HepG2 (cell line): ENCODE measurements around the gene DRD1. TPM values are rescaled to one million over a fixed set of nuclear protein-coding genes. Genes with fewer than 3 reads are reported as not detected.

Experiments used
- ATAC-seq: fragments of 200-7000 bp; cut with Tn5 transposase; 3 replicates; pipeline ENCODE4 v1.9.1; 2020; ENCODE audit warnings: mild to moderate bottlenecking, moderate library complexity
- BruUV-seq: library from RNA; stranded (reverse); fragments of 400-500 nt; replicated peaks from 2 replicates; lab custom pipeline; 2021; lab: Mats Ljungman, UMichigan
- CTCF ChIA-PET: fragments of 300-600 bp; formaldehyde crosslinking; extraction: SDS; loops from one replicate; lab custom pipeline; 2021; ENCODE audit warnings: low total read pairs, inconsistent platforms, low intra/inter-chr PET ratio; lab: Yijun Ruan, JAX
- POLR2A ChIA-PET: fragments of 350-600 bp; sonication (Branson Sonifier 250); formaldehyde crosslinking; loops from one replicate; lab custom pipeline; 2020; ENCODE audit warnings: antibody characterized with exemption, inconsistent platforms; lab: Yijun Ruan, JAX
- DNase-seq: peaks from one replicate; pipeline ENCODE4 v3.0.0-alpha.2; 2015; ENCODE audit warnings: low spot score
- FAIRE-seq: peaks from 3 replicates; lab custom pipeline; 2011; peaks lifted over from hg19 to GRCh38; lab: Jason Lieb, UNC
- H2AFZ ChIP-seq: one replicate; pipeline ENCODE4 v1.6.1; 2011; ENCODE audit warnings: low read length, inconsistent platforms
- H3K27ac ChIP-seq: fragments of 300-600 bp; 3 replicates; pipeline ENCODE4 v1.8.0; 2011; ENCODE audit warnings: mixed run types, mild to moderate bottlenecking, mixed read lengths, low read length, inconsistent platforms; ENCODE audit not compliant: insufficient read depth; ENCODE audit errors: extremely low read length
- H3K27me3 ChIP-seq, 2 experiments: fragments of 200-600 bp in 1 of 2; 2 replicates in 1 of 2; 3 replicates in 1 of 2; pipeline versions ENCODE4 v1.6.0 to v1.8.0; 2011; ENCODE audit warnings: low read length in 2 of 2, mild to moderate bottlenecking in 2 of 2, moderate library complexity in 2 of 2, inconsistent platforms in 1 of 2; ENCODE audit not compliant: insufficient read depth in 2 of 2, control insufficient read depth in 1 of 2
- H3K36me3 ChIP-seq, 2 experiments: fragments of 200-600 bp in 1 of 2; replicated peaks in 1 of 2; 2 replicates in 1 of 2; 3 replicates in 1 of 2; pipeline versions ENCODE4 v1.5.1 to v1.8.0; 2011; ENCODE audit warnings: low read length in 2 of 2, inconsistent platforms in 1 of 2; ENCODE audit not compliant: insufficient read depth in 2 of 2, control insufficient read depth in 1 of 2
- H3K4me1 ChIP-seq: 2 replicates; pipeline ENCODE4 v1.5.1; 2012; ENCODE audit warnings: low read length, inconsistent platforms; ENCODE audit not compliant: insufficient read depth
- H3K4me2 ChIP-seq: 2 replicates; pipeline ENCODE4 v1.6.0; 2011; ENCODE audit warnings: low read depth, low read length, inconsistent platforms
- H3K4me3 ChIP-seq, 3 experiments: fragments of 200-600 bp in 1 of 3; sonication (generic), shearing (Covaris generic) in 1 of 3; replicated peaks in 1 of 3; 2 replicates each; pipeline ENCODE4 v1.5.1; 2011 to 2016; ENCODE audit warnings: low read length in 3 of 3, inconsistent platforms in 2 of 3, low read depth in 2 of 3, mild to moderate bottlenecking in 2 of 3, control low read depth in 1 of 3, mixed read lengths in 1 of 3; ENCODE audit not compliant: insufficient read depth in 1 of 3
- H3K79me2 ChIP-seq: one replicate; pipeline ENCODE4 v1.6.1; 2011; ENCODE audit warnings: low read length, inconsistent platforms; ENCODE audit not compliant: insufficient read depth
- H3K9ac ChIP-seq: 2 replicates; pipeline ENCODE4 v1.6.0; 2011; ENCODE audit warnings: mild to moderate bottlenecking, low read depth, low read length, inconsistent platforms; ENCODE audit not compliant: insufficient read depth
- H3K9me3 ChIP-seq: 2 replicates; pipeline ENCODE4 v1.5.1; 2012; ENCODE audit warnings: mild to moderate bottlenecking, low read length
- H4K20me1 ChIP-seq: 2 replicates; pipeline ENCODE4 v1.6.0; 2011; ENCODE audit warnings: inconsistent platforms, mild to moderate bottlenecking, low read length, moderate library complexity; ENCODE audit not compliant: insufficient read depth
- ELF4 ChIP-seq: sonication (generic); formaldehyde crosslinking; IDR thresholded peaks from 2 replicates; pipeline ENCODE4 v1.5.0; 2020; ENCODE audit warnings: missing genetic modification reagents, mild to moderate bottlenecking, moderate library complexity, borderline replicate concordance
- GABPA ChIP-seq, 2 experiments: IDR thresholded peaks; 2 replicates each; pipeline ENCODE4 v1.6.1; 2011 to 2016; ENCODE audit warnings: low read depth in 2 of 2, low read length in 1 of 2, missing biosample characterization in 1 of 2, missing genetic modification characterization in 1 of 2
- IRF2 ChIP-seq: IDR thresholded peaks from 2 replicates; pipeline ENCODE4 v1.6.1; 2018; ENCODE audit warnings: missing genetic modification reagents, missing compliant biosample characterization
- MIER3 ChIP-seq: IDR thresholded peaks from 2 replicates; pipeline ENCODE4 v1.6.1; 2016; ENCODE audit warnings: missing compliant biosample characterization, borderline replicate concordance
- SRSF9 ChIP-seq: fragments of 200-400 bp; formaldehyde crosslinking; IDR thresholded peaks from 2 replicates; pipeline ENCODE4 v1.6.1; 2018; ENCODE audit warnings: borderline replicate concordance, mild to moderate bottlenecking, low read depth, low read length; ENCODE audit not compliant: insufficient read depth, poor library complexity, severe bottlenecking
- ZNF44 ChIP-seq: sonication (generic); formaldehyde crosslinking; IDR thresholded peaks from 2 replicates; pipeline ENCODE4 v1.5.1; 2020; ENCODE audit warnings: mild to moderate bottlenecking, missing genetic modification reagents
- ZNF446 ChIP-seq: sonication (generic); formaldehyde crosslinking; IDR thresholded peaks from 2 replicates; pipeline ENCODE4 v1.5.0; 2020; ENCODE audit warnings: mild to moderate bottlenecking, missing genetic modification reagents
- ZNF761 ChIP-seq: sonication (generic); formaldehyde crosslinking; conservative IDR thresholded peaks from 2 replicates; pipeline ENCODE4 v1.4.0; 2020; ENCODE audit warnings: mild to moderate bottlenecking, missing genetic modification reagents
- WGBS: methylation state at CpG from one replicate; pipeline ENCODE4 v1.1.6; 2017; ENCODE audit warnings: low lambda C conversion rate; 5-methylcytosine and 5-hydroxymethylcytosine counted together
- in situ Hi-C: cut with HindIII; loops from 2 replicates; pipeline ENCODE4 v1.10.0; 2017; ENCODE audit warnings: low pct_unique_long_range_greater_than_20kb; ENCODE audit not compliant: extremely low pct_ligation_motif_present
- intact Hi-C: fragments of 100-400 bp; cut with micrococcal nuclease; formaldehyde crosslinking; loops from one replicate; pipeline ENCODE4 v1.10.0; 2022; ENCODE audit not compliant: unreplicated experiment
- polyA plus RNA-seq, 8 experiments: library from polyadenylated mRNA; depleted of rRNA in 3 of 8; stranded (reverse) in 7 of 8; unstranded in 1 of 8; fragments of >200 nt; fragmentation: Illumina TruSeq in 4 of 8; extraction: Trizol in 4 of 8; gene quantifications; 2 replicates each; pipeline versions ENCODE4 v1.2.1 to v1.2.3, GENCODE V29; 2011 to 2016; ENCODE audit warnings: low read depth in 4 of 8, missing spikeins in 1 of 8, mixed read lengths in 1 of 8; ENCODE audit not compliant: insufficient read depth in 1 of 8
- total RNA-seq, 5 experiments: library from RNA; depleted of rRNA; stranded (reverse); fragments of >200 nt; fragmentation: Illumina TruSeq; extraction: Trizol; gene quantifications; 2 replicates each; pipeline ENCODE4 v1.2.3, GENCODE V29; 2016; ENCODE audit warnings: low read depth in 1 of 5
- TF ChIP-seq, protein P1 (sequence below): sonication (generic); formaldehyde crosslinking; IDR thresholded peaks from 2 replicates; pipeline ENCODE4 v1.5.1; 2020; ENCODE audit warnings: mild to moderate bottlenecking, moderate library complexity, missing genetic modification reagents
- TF ChIP-seq, protein P2 (sequence below): sonication (generic); formaldehyde crosslinking; IDR thresholded peaks from 2 replicates; pipeline ENCODE4 v1.8.1; 2023; ENCODE audit warnings: missing genetic modification reagents, inconsistent platforms, borderline replicate concordance
- TF ChIP-seq, protein P3 (sequence below): sonication (generic); formaldehyde crosslinking; IDR thresholded peaks from one replicate; pipeline ENCODE4 v1.5.1; 2020; ENCODE audit warnings: mild to moderate bottlenecking, missing genetic modification reagents; ENCODE audit errors: not compliant biosample characterization

The DRD1 gene
- total and polyA plus RNA-seq, 2 of the 13 experiments (the other 11 are each of a cell fraction or from before 2014, with no cell fraction given) = not detected

DNA sequence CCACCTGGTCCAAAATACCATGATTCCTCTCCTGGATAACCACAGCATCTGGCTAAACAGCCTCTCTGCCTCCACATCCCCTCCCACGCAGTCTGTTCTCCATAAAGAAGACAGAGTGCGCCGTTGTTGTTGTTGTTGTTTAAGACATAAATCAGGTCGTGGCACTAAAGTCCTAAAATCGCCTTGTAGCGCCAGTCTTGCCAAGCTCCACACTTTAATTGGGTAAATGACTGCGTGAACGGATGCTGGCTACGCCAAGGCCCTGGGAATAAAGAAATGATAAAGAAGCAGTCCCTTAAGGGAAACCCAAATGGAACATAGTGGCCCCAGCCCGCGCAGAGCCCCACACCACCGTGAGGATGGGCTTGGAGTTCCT, 34.0 kb upstream of the DRD1 start:
- Histone ChIP-seq H3K4me1 (peaks cover 69% of the 10 kb centered on the region), H3K79me2 (peaks cover 42% of the 10 kb centered on the region), H3K27me3 (peaks cover 0 to 18% of the 10 kb centered on the region in 2 experiments; a peak in 3 of 5 replicates), H4K20me1 (peaks cover 26% of the 10 kb centered on the region), H3K27ac (no peak overlapping the region), H3K4me2 (peak overlapping the region; percentile 100), H3K36me3 (peaks cover 5 to 20% of the 10 kb centered on the region in 2 experiments), H3K9me3 (no peaks in the 10 kb centered on the region), H3K9ac (no peak overlapping the region; the same call in 1 of the 2 replicates), H2AFZ (no peak overlapping the region), H3K4me3 (peak overlapping the region; percentile 85 to 97 (median 91); a peak in 5 of 6 replicates)
- DNase-seq = no peak
- WGBS = 14% methylated on average over 12 of the region's 12 CpGs
- ChIA-PET POLR2A (interaction anchor here (0.9 kb wide), 2 partner anchors 10 to 11 kb away, joined by 4 to 7 read pairs; no protein-coding TSS in a partner anchor), CTCF (no interaction called here)
- no TSS peak for BruUV-seq
- in situ Hi-C loops (no loop called here), intact Hi-C loops (no loop called here)
- TF ChIP-seq ZNF761 (CRISPR knock-in tag) = 0 out of 2 replicates have a peak, but pooled peaks have one; percentile 3
- TF ChIP-seq ELF4 (CRISPR knock-in tag) = no peak
- TF ChIP-seq ZNF44 = 0 out of 2 replicates have a peak, but pooled peaks have one; percentile 41
- no peak for TF ChIP-seq ZNF446 (CRISPR knock-in tag)
- TF ChIP-seq IRF2 (CRISPR knock-in tag) = no peak
- TF ChIP-seq, protein P1, sequence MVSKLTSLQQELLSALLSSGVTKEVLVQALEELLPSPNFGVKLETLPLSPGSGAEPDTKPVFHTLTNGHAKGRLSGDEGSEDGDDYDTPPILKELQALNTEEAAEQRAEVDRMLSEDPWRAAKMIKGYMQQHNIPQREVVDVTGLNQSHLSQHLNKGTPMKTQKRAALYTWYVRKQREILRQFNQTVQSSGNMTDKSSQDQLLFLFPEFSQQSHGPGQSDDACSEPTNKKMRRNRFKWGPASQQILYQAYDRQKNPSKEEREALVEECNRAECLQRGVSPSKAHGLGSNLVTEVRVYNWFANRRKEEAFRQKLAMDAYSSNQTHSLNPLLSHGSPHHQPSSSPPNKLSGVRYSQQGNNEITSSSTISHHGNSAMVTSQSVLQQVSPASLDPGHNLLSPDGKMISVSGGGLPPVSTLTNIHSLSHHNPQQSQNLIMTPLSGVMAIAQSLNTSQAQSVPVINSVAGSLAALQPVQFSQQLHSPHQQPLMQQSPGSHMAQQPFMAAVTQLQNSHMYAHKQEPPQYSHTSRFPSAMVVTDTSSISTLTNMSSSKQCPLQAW (CRISPR knock-in tag) = peak; percentile 27; the same call in 1 of the 2 replicates
- TF ChIP-seq GABPA (IDR thresholded peaks at IDR 0.05; ENCODE audit: low read depth, low read length) = no peak
- TF ChIP-seq GABPA (CRISPR knock-in tag; IDR thresholded peaks at IDR 0.05; ENCODE audit: low read depth) = no peak
- TF ChIP-seq, protein P2, sequence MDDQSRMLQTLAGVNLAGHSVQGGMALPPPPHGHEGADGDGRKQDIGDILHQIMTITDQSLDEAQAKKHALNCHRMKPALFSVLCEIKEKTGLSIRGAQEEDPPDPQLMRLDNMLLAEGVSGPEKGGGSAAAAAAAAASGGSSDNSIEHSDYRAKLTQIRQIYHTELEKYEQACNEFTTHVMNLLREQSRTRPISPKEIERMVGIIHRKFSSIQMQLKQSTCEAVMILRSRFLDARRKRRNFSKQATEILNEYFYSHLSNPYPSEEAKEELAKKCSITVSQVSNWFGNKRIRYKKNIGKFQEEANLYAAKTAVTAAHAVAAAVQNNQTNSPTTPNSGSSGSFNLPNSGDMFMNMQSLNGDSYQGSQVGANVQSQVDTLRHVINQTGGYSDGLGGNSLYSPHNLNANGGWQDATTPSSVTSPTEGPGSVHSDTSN (CRISPR knock-in tag) = no peak
- TF ChIP-seq, protein P3, sequence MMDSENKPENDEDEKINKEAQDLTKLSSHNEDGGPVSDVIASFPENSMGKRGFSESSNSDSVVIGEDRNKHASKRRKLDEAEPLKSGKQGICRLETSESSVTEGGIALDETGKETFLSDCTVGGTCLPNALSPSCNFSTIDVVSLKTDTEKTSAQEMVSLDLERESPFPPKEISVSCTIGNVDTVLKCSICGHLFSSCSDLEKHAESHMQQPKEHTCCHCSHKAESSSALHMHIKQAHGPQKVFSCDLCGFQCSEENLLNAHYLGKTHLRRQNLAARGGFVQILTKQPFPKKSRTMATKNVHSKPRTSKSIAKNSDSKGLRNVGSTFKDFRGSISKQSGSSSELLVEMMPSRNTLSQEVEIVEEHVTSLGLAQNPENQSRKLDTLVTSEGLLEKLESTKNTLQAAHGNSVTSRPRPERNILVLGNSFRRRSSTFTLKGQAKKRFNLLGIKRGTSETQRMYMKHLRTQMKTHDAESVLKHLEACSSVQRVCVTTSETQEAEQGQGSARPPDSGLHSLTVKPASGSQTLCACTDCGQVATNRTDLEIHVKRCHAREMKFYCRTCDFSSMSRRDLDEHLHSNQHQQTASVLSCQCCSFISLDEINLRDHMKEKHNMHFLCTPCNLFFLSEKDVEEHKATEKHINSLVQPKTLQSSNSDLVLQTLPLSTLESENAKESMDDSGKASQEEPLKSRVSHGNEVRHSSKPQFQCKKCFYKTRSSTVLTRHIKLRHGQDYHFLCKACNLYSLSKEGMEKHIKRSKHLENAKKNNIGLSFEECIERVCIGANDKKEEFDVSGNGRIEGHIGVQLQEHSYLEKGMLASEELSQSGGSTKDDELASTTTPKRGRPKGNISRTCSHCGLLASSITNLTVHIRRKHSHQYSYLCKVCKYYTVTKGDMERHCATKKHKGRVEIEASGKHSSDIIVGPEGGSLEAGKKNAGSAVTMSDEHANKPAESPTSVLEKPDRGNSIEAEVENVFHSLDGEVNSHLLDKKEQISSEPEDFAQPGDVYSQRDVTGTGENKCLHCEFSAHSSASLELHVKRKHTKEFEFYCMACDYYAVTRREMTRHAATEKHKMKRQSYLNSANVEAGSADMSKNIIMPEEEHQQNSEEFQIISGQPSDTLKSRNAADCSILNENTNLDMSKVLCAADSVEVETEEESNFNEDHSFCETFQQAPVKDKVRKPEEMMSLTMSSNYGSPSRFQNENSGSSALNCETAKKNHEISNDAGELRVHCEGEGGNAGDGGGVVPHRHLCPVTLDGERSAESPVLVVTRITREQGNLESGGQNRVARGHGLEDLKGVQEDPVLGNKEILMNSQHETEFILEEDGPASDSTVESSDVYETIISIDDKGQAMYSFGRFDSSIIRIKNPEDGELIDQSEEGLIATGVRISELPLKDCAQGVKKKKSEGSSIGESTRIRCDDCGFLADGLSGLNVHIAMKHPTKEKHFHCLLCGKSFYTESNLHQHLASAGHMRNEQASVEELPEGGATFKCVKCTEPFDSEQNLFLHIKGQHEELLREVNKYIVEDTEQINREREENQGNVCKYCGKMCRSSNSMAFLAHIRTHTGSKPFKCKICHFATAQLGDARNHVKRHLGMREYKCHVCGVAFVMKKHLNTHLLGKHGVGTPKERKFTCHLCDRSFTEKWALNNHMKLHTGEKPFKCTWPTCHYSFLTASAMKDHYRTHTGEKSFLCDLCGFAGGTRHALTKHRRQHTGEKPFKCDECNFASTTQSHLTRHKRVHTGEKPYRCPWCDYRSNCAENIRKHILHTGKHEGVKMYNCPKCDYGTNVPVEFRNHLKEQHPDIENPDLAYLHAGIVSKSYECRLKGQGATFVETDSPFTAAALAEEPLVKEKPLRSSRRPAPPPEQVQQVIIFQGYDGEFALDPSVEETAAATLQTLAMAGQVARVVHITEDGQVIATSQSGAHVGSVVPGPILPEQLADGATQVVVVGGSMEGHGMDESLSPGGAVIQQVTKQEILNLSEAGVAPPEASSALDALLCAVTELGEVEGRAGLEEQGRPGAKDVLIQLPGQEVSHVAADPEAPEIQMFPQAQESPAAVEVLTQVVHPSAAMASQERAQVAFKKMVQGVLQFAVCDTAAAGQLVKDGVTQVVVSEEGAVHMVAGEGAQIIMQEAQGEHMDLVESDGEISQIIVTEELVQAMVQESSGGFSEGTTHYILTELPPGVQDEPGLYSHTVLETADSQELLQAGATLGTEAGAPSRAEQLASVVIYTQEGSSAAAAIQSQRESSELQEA (CRISPR knock-in tag) = no peak
- TF ChIP-seq MIER3 (CRISPR knock-in tag) = no peak
- TF ChIP-seq SRSF9 = no peak
- ATAC-seq = no peak
- no peak for FAIRE-seq
